OCI-LY3 (cell line): ENCODE measurements around the gene ARMCX6.
A peak's percentile ranks its signal among the peaks of the same experiment; 100 is the strongest.

Experiments used
- H2AFZ ChIP-seq: fragments of 200-600, 300-600 bp; shearing (Covaris generic); 2 replicates; pipeline ENCODE4 v1.6.0; 2014; ENCODE audit warnings: antibody characterized with exemption, low read depth, low read length
- H3K27ac ChIP-seq: fragments of 200-600, 300-600 bp; sonication (generic); 2 replicates; pipeline ENCODE4 v1.5.1; 2014; ENCODE audit warnings: mild to moderate bottlenecking, low read length, moderate library complexity, mixed read lengths
- H3K27me3 ChIP-seq: fragments of 200-600, 300-600 bp; sonication (generic); 2 replicates; pipeline ENCODE4 v1.6.1; 2014; ENCODE audit warnings: low read depth, low read length, mixed read lengths
- H3K36me3 ChIP-seq: fragments of 200-600, 300-600 bp; sonication (generic); replicated peaks from 2 replicates; pipeline ENCODE3; 2014; ENCODE audit warnings: low read depth, low read length, mixed read lengths
- H3K4me1 ChIP-seq: fragments of 300-600, 200-600 bp; sonication (generic); 2 replicates; pipeline ENCODE4 v1.6.1; 2014; ENCODE audit warnings: low read length, mixed read lengths
- H3K4me2 ChIP-seq: fragments of 200-600, 300-600 bp; sonication (generic); 2 replicates; pipeline ENCODE4 v1.6.1; 2014; ENCODE audit warnings: low read length, mixed read lengths
- H3K4me3 ChIP-seq: fragments of 300-600, 200-600 bp; sonication (generic); 2 replicates; pipeline ENCODE4 v1.5.1; 2014; ENCODE audit warnings: antibody characterized with exemption, mild to moderate bottlenecking, low read length, moderate library complexity
- H3K79me2 ChIP-seq: fragments of 300-600, 200-600 bp; shearing (Covaris generic); 2 replicates; pipeline ENCODE4 v1.6.1; 2014; ENCODE audit warnings: mild to moderate bottlenecking, low read length, mixed read lengths
- H3K9ac ChIP-seq: fragments of 300-600, 200-600 bp; shearing (Covaris generic); 2 replicates; pipeline ENCODE4 v1.6.0; 2014; ENCODE audit warnings: mild to moderate bottlenecking, low read length, moderate library complexity
- H3K9me3 ChIP-seq: fragments of 200-600, 300-600 bp; shearing (Covaris generic); 2 replicates; pipeline ENCODE4 v1.6.1; 2014; ENCODE audit warnings: low read length, mixed read lengths; ENCODE audit not compliant: insufficient read depth
- H4K20me1 ChIP-seq: fragments of 200-600, 300-600 bp; sonication (generic); 2 replicates; pipeline ENCODE4 v1.6.1; 2016; ENCODE audit warnings: low read length, mixed read lengths; ENCODE audit not compliant: insufficient read depth
- EZH2phosphoT487 ChIP-seq: fragments of 200-600 bp; shearing (Covaris generic); IDR thresholded peaks from 2 replicates; pipeline ENCODE4 v1.6.1; 2018; ENCODE audit warnings: antibody characterized with exemption, mixed run types, low read depth
- TF ChIP-seq, protein P1 (sequence below): fragments of 200-600, 300-600 bp; sonication (generic); IDR thresholded peaks from 2 replicates; pipeline ENCODE4 v1.5.1; 2014; ENCODE audit warnings: antibody characterized with exemption, low read length, low read depth

The ARMCX6 gene

GRCh38 chrX:101617211-101618191, at the start of gene ARMCX6:
Gene ARMCX6 (minus strand): TSS chrX:101618000. CDS start chrX:101616620, 1,380 bp downstream.
- peak within 1 kb of the TSS; percentile 91 for H3K4me3 ChIP-seq
- H3K79me2 ChIP-seq = peaks cover 19% of the 10 kb centered on the region
- H3K4me1 ChIP-seq = peaks cover 26% of the 10 kb centered on the region
- peak within 1 kb of the TSS; percentile 62 for H3K27ac ChIP-seq
- H4K20me1 ChIP-seq = no peaks in the 10 kb centered on the region
- peak within 1 kb of the TSS; percentile 90 for H3K9ac ChIP-seq
- no peak for TF ChIP-seq EZH2phosphoT487
- TF ChIP-seq, protein P1, sequence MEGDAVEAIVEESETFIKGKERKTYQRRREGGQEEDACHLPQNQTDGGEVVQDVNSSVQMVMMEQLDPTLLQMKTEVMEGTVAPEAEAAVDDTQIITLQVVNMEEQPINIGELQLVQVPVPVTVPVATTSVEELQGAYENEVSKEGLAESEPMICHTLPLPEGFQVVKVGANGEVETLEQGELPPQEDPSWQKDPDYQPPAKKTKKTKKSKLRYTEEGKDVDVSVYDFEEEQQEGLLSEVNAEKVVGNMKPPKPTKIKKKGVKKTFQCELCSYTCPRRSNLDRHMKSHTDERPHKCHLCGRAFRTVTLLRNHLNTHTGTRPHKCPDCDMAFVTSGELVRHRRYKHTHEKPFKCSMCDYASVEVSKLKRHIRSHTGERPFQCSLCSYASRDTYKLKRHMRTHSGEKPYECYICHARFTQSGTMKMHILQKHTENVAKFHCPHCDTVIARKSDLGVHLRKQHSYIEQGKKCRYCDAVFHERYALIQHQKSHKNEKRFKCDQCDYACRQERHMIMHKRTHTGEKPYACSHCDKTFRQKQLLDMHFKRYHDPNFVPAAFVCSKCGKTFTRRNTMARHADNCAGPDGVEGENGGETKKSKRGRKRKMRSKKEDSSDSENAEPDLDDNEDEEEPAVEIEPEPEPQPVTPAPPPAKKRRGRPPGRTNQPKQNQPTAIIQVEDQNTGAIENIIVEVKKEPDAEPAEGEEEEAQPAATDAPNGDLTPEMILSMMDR = peak; percentile 50
- H3K27me3 ChIP-seq = no peaks in the 10 kb centered on the region
- peak within 1 kb of the TSS; percentile 94 for H3K4me2 ChIP-seq
- H3K36me3 ChIP-seq = peaks cover 4% of the 10 kb centered on the region
- H2AFZ ChIP-seq = peak within 1 kb of the TSS; percentile 82
- H3K9me3 ChIP-seq = no peaks in the 10 kb centered on the region

DNA sequence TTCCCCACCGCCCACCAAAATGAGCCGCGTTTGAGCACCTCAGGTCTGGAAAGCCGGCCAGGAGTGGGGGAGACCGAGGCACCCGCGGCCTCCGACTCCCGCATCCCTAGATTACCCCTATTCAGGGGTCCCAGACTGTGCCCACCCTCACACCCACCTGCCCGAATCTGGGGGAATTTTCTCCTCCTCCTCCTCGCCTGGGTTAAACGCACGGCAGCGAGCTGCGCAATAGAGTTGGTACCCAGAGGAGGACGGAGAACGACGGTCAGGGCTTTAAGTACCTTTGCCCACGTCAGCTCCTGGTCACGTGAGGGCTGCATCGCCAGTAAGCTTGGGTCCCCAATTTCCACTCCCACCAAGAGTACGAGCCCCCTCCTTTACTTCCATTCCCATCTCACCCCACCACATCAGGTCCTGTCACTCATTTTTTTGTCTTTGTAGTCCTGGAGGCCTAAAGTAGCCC, 41.8 kb upstream of the ARMCX6 start, which contains the start of gene ARMCX2:
ARMCX2 (minus strand) TSS at position 250 of the 463 bp plus-strand sequence. CDS start 2,262 bp downstream, outside the sequence.
- H3K79me2 ChIP-seq = no peaks in the 10 kb centered on the region; the same call in 1 of the 2 replicates
- H3K27ac ChIP-seq = no peak within 1 kb of the TSS
- H3K4me1 ChIP-seq = peaks cover 11% of the 10 kb centered on the region
- peak within 1 kb of the TSS; percentile 82 for H3K9ac ChIP-seq
- H3K4me3 ChIP-seq = peak within 1 kb of the TSS; percentile 99
- 0 out of 2 replicates have a peak, but pooled peaks cover 3% of the 10 kb centered on the region for H4K20me1 ChIP-seq
- H3K9me3 ChIP-seq = no peaks in the 10 kb centered on the region
- peak within 1 kb of the TSS; percentile 87 for H2AFZ ChIP-seq
- H3K36me3 ChIP-seq = no peaks in the 10 kb centered on the region
- no peaks in the 10 kb centered on the region for H3K27me3 ChIP-seq
- peak within 1 kb of the TSS; percentile 92 for H3K4me2 ChIP-seq
- no peak for TF ChIP-seq EZH2phosphoT487
- TF ChIP-seq, protein P1 = no peak

DNA sequence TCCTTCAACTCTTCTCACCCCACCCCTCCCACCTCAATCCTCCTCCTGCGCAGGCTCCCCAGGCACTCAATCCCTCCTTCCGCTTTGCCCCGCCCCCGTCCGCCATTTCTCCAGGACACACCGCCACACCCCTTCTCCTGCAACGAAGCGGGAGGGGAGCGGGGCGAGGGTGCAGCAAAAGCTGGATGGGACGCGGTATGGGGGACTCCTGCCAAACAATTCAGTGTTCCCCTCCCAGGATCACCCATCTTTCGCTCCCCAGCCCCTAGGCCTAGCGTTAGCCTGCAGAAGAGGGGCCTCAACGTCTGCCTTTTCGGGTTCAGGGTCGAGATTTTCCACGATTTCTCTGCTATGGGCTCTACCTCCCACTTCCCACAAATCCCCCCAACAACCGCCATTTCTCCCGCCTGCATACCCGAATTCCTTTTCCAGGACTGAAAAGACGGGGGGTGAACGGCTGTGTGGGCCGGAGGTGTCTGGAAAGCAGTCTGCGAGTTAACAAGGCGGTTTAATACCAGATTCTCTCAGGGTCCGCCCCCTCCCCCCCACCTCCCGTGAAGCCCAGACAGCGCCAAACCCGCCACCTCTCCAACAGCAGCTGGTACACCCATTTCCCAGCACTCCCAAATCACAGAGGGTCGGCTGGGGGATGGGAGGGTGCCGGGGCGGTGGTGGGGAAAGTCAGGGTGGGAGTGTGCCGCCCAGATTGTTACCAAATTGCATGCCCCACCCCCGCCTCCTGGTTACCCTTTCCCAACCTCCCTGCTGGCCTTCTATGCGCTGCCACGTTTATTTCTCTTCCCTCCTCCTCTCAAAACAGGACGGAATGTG, 41.1 kb upstream of the ARMCX6 start:
- Histone ChIP-seq H3K4me1 (peaks cover 4% of the 10 kb centered on the region), H3K9ac (peak overlapping the region; percentile 82), H3K27me3 (no peaks in the 10 kb centered on the region), H3K36me3 (no peaks in the 10 kb centered on the region), H4K20me1 (0 out of 2 replicates have a peak, but pooled peaks cover 3% of the 10 kb centered on the region), H3K9me3 (no peaks in the 10 kb centered on the region), H3K27ac (no peak overlapping the region), H3K4me3 (peak overlapping the region; percentile 99), H3K4me2 (peak overlapping the region; percentile 92), H2AFZ (peak overlapping the region; percentile 87; the same call in 1 of the 2 replicates), H3K79me2 (no peaks in the 10 kb centered on the region; the same call in 1 of the 2 replicates)
- TF ChIP-seq EZH2phosphoT487 = no peak
- TF ChIP-seq, protein P1 = no peak
